SK-N-DZ (cell line): ENCODE measurements around the gene SUPT16H.

Experiments used
- DNase-seq: peaks from one replicate; pipeline ENCODE4 v3.0.0-alpha.2; 2015; ENCODE audit warnings: low spot score
- small RNA-seq, 2 experiments: library from RNA; depleted of rRNA; stranded (forward); fragments of <200 nt; gene quantifications; one replicate each; pipeline ENCODE3, GENCODE V24; 2014

The SUPT16H gene

DNA sequence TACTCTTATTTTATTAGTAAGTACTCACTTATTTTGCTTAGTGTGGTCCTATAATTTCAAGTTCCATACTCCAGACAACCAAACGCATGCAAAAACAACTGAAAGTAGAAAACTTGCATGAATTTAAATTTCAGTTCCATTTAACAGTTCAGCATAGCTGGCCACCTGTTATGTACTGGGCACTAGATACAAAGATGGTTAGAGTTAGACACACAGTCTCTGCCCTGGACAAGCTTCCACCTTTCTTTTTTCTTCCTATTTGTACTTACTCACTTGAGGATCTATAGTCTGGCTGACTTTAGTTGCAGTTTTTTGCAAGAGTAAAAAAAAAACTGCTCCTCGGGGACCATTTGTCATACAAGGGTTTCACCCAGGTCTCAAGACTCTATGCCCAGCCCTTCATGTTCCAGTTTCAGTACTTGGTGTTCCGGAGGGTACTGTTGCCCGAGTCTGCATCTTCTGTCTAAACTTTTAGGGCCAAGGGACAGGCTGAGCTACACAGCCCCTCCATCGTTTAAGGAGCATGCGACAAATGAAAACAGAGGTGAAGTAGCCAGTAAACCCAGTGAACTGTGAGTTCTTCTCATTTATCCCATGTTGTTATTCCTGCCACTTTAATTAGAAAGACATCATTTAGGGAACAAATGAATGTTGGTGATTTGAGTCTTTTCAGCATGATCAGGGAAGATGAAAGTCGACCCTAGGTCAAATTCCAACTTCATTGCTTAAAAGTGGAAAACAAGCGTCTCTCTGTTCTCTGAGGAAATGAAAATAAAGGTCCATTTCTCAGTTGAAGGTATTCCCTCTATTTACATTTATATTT lies 81.6 kb downstream of the SUPT16H start:
- DNase-seq: no peak

Small RNA genes within 50 kb of the gene (small RNA-seq; reads per million reads assigned to genes)
- gene RN7SL650P: 0 reads per million in 2 experiments
- 609 to 3,345 reads per million in 2 experiments for gene SNORD8
- 5.7 to 35.2 reads per million in 2 experiments for gene SNORD9
